ENCODE data around the gene CNN1. TPM values are rescaled to one million over a fixed set of nuclear protein-coding genes. Genes with fewer than 3 reads are reported as not detected.

The CNN1 gene
- total and polyA plus RNA-seq, 2 of the 13 experiments (the other 11 are each of a cell fraction or from before 2014, with no cell fraction given): 0.70 to 1.1 TPM

- TF ChIP-seq TRAFD1 (CRISPR knock-in tag; IDR thresholded peaks at IDR 0.05; ENCODE audit: borderline replicate concordance): no peak
- TF ChIP-seq ZNF746 (CRISPR knock-in tag; IDR thresholded peaks at IDR 0.05): no peak
- TF ChIP-seq ZNF503 (CRISPR knock-in tag; IDR thresholded peaks at IDR 0.05): no peak
- no peak for TF ChIP-seq HOXA7 (CRISPR knock-in tag; IDR thresholded peaks at IDR 0.05)
- TF ChIP-seq ZNF678 (CRISPR knock-in tag; IDR thresholded peaks at IDR 0.05): no peak
- no peak for TF ChIP-seq KDM3A (CRISPR knock-in tag; IDR thresholded peaks at IDR 0.05; ENCODE audit: low read depth)
- TF ChIP-seq PAXIP1 (CRISPR knock-in tag; conservative IDR thresholded peaks at IDR 0.05): no peak
- TF ChIP-seq ZFP36 (IDR thresholded peaks at IDR 0.05; ENCODE audit: borderline replicate concordance, low read depth, low read length, partially characterized antibody): no peak
- TF ChIP-seq HNRNPH1 (optimal IDR thresholded peaks at IDR 0.05; ENCODE audit: low read depth, low read length): no peak
- no peak for TF ChIP-seq SP2 (CRISPR knock-in tag; IDR thresholded peaks at IDR 0.05)
- no peak for TF ChIP-seq PBX2 (CRISPR knock-in tag; IDR thresholded peaks at IDR 0.05)
- TF ChIP-seq MXI1 (IDR thresholded peaks at IDR 0.05; ENCODE audit: borderline replicate concordance, low read depth, low read length): no peak
- TF ChIP-seq NR2F2 (IDR thresholded peaks at IDR 0.05; ENCODE audit: borderline replicate concordance, low read depth): no peak
- TF ChIP-seq ZNF850 (CRISPR knock-in tag; conservative IDR thresholded peaks at IDR 0.05): no peak
- Histone ChIP-seq H3K9me3 (ENCODE audit: low read length) (no peaks in the 10 kb centered on the region), H3K79me2 (ENCODE audit: insufficient read depth, low read length) (no peaks in the 10 kb centered on the region), H3K9ac (ENCODE audit: insufficient read depth, low read depth, low read length) (no peak overlapping the region), H3K27ac (ENCODE audit: extremely low read length, insufficient read depth, low read length) (no peak overlapping the region), H4K20me1 (ENCODE audit: insufficient read depth, low read length) (no peaks in the 10 kb centered on the region), H3K4me2 (ENCODE audit: low read depth, low read length) (no peak overlapping the region), H3K4me3 (replicated peaks in 1 of 3; ENCODE audit: insufficient read depth in 1 of 3, low read depth in 2 of 3, low read length in 3 of 3) (no peak overlapping the region), H3K36me3 (replicated peaks in 1 of 2; ENCODE audit: control insufficient read depth in 1 of 2, insufficient read depth in 2 of 2, low read length in 2 of 2) (peaks cover 5 to 15% of the 10 kb centered on the region in 2 experiments; a peak in 4 of 5 replicates), H2AFZ (ENCODE audit: low read length) (no peak overlapping the region), H3K4me1 (ENCODE audit: insufficient read depth, low read length) (peaks cover 8% of the 10 kb centered on the region), H3K27me3 (ENCODE audit: control insufficient read depth in 1 of 2, insufficient read depth in 2 of 2, low read length in 2 of 2) (no peaks in the 10 kb centered on the region; a peak in 1 of 5 replicates)
- BruUV-seq (replicated peaks): no TSS peak
- WGBS (ENCODE audit: low lambda C conversion rate): 96% methylated on average over 20 of the region's 22 CpGs
- ChIA-PET POLR2A (no interaction called here), CTCF (ENCODE audit: low intra/inter-chr PET ratio, low total read pairs) (interaction anchor here (1.1 to 1.8 kb wide), 2 partner anchors 91 to 92 kb away, joined by 3 to 4 read pairs; no protein-coding TSS in a partner anchor)
- ATAC-seq (no peak), DNase-seq (ENCODE audit: low spot score) (no peak), FAIRE-seq (no peak)
- intact Hi-C loops (cut with micrococcal nuclease; ENCODE audit: unreplicated experiment) (loop anchor here (5.0 kb wide), 1 partner anchor 91 kb away; no protein-coding TSS in a partner anchor), in situ Hi-C loops (cut with HindIII; ENCODE audit: extremely low pct_ligation_motif_present, low pct_unique_long_range_greater_than_20kb) (no loop called here)
These were observed 42.8 kb upstream of the CNN1 start for GRCh38 chr19:11495885-11496284.

Data from HepG2 (cell line).